Head of caudate nucleus (tissue), 42 donors: ENCODE results near the gene ITPR3.

ENCODE experiments used
- DNase-seq, 42 donors: peaks; one replicate each; pipeline versions ENCODE4 v3.0.0 to v3.0.0-alpha.2; 2020 to 2021; ENCODE audit warnings: mixed read lengths in 7 of 42
- intact Hi-C: fragments of 100-400 bp; cut with DNase I; formaldehyde crosslinking; loops from one replicate; pipeline ENCODE4 v1.15.0; 2022

The ITPR3 gene

DNA sequence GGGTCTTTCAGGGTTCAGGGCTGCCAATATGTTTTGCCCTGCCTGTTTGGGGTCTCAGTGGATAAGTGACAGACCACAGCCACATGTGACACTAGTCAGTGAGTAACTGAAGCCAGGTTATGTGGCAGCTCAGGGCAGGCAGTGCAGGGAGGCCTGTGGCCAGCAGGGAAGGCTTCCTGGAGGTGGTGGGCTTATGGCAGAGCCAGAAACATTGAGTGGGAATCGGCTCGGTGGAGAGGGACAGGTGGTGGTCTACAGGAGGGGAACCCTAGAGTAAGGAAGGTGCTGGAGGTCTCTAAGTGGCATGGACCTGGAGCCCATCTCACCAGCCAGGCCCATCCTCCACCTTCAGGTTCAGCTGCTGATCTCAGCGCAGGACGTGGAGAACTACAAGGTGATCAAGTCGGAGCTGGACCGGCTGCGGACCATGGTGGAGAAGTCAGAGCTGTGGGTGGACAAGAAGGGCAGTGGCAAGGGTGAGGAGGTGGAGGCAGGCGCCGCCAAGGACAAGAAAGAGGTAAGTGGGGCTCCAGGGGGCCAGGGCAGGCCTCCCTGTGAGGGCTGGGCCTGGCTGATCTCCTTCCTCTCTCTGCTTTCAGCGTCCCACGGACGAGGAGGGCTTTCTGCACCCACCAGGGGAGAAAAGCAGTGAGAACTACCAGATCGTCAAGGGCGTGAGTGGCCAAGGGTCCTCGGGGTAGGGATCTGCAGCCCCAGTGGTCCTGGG, 55.5 kb downstream of the ITPR3 start:
- intact Hi-C loops = no loop called here
- DNase-seq = no peak

- intact Hi-C loops = no loop called here
- no peak for DNase-seq
Measured at GRCh38 chr6:33677143-33677660, 56.1 kb downstream of the ITPR3 start.

DNA sequence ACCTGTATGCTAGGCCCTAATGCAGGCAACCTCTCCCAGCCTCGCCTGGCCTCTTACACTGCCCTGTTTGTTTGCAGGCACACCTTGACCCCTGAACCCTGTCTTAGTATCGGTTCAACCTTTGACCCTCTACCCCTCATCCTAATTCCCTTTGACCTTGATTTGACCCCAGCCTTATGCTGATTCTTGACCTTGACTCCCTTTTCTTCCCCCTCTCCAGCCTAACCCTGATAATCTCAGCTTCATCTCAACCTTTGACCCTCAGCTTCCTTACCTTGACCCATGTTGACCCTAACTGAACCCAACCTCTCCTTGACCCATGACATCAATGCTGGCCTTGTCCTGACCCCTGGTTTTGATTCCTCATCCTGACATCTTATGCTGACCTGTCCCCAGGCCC, 56.6 kb downstream of the ITPR3 start:
- intact Hi-C loops = no loop called here
- no peak for DNase-seq

- no peak for DNase-seq
- intact Hi-C loops = no loop called here
Measured at GRCh38 chr6:33678233-33678931, 57.3 kb downstream of the ITPR3 start.

GRCh38 chr6:33678932-33679490, 57.9 kb downstream of the ITPR3 start:
- intact Hi-C loops = no loop called here
- DNase-seq = no peak

- DNase-seq = no peak
- intact Hi-C loops = no loop called here
Measured at GRCh38 chr6:33679761-33680160, 58.6 kb downstream of the ITPR3 start.

- no peak for DNase-seq
- intact Hi-C loops = no loop called here
Measured at GRCh38 chr6:33682341-33682740, 61.2 kb downstream of the ITPR3 start.

GRCh38 chr6:33683051-33683571, 62.0 kb downstream of the ITPR3 start:
- peak; percentile 75 to 96 (median 88) for DNase-seq
- intact Hi-C loops = no loop called here

DNA sequence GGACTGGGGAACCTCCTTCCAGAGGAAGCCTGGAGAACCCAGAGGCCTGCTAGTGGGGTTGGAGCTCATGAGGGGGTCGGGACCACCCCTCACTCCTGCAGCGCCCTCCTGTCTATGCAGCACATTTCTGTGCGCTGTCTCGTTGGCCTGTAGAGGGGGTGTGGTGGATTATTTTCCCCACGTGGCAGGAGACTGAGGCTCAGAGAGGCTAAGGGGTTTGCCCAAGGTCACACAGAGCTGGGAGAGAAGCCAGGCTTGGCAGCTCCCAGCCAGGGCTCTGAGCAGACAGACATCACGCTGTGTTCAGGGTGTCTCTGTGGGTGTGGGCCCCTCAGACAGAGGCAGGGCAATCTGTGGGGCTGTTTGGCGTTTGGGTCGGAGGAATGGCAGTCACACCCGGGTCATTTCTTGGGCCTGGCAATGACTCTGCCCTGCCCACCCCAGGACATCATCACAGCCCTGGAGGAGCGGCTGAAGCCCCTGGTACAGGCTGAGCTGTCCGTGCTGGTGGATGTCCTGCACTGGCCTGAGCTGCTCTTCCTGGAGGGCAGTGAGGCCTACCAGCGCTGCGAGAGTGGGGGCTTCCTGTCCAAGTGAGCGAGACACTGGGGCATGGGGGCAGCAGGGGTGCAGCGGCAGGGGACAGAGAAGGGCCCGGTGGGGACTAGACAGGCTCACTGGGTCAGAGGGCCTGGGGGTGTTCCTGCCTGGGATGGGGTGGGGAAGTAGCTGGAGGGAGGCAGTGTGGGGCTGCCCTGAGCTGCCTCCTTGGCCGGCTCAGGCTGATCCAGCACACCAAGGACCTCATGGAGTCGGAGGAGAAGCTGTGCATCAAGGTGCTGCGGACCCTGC, 62.7 kb downstream of the ITPR3 start:
- peak in 3 of 42 donors; percentile 30 to 43 (median 34) for DNase-seq
- intact Hi-C loops = no loop called here

- DNase-seq = no peak
- intact Hi-C loops = no loop called here
Measured at GRCh38 chr6:33684428-33684896, 63.3 kb downstream of the ITPR3 start.

DNA sequence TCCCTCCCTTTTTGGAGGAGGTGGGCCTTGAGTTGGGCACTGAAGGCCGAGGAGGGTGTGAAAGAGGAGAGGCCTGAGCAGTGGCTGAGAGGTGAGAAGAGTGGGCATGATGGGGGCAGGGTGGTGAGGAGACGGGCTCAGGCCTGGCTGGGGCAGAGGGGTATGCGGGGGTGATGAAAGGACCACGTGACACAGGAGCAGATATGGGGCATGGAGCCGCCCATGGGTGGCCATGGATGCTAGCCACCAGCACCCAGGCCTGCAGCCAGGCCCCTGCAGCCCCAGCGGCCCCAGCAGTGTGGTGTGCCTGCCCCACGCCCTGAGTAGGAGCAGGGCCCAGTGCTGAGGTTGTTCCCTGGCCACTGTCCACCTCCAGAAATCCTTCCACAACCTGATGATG, 63.9 kb downstream of the ITPR3 start:
- intact Hi-C loops = no loop called here
- no peak for DNase-seq

GRCh38 chr6:33685411-33686224, 64.5 kb downstream of the ITPR3 start:
- intact Hi-C loops = no loop called here
- DNase-seq = no peak

DNA sequence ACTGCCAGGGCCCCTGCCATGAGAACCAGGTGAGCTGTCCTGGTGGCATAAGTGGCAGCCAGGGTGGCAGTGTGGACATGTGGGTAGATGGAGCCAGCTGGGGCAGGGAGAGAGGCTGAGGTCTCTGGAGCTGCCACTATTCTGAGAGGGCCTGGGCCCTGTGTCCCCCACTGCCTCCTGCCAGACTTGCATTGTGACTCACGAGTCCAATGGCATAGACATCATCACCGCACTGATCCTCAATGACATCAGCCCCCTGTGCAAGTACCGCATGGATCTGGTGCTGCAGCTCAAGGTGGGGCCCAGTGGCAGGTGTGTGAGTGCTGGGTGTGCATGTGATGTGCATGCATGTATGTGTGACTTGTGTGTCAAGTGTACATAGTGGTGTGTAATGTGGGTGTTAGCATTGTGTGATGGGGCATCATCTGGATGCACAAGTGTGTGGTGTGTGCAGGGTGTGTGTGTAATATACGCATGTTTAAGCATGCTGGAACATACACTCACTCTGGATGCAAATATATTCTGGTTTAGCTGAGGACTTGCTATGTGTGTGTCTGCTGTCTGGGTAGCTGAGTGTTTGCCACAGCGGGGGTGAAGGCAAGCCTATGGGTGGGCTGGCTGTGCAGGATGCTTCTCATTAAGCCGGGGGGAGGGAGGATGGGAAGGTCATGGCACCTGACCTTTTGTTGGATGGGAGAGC, 65.3 kb downstream of the ITPR3 start:
- DNase-seq = no peak
- intact Hi-C loops = no loop called here

GRCh38 chr6:33686981-33687975, 66.2 kb downstream of the ITPR3 start:
- intact Hi-C loops = no loop called here
- no peak for DNase-seq

GRCh38 chr6:33688006-33688405, 66.9 kb downstream of the ITPR3 start:
- DNase-seq = no peak
- intact Hi-C loops = no loop called here

- intact Hi-C loops = no loop called here
- DNase-seq = no peak
Measured at GRCh38 chr6:33688451-33689147, 67.5 kb downstream of the ITPR3 start.
